AG04450 (cell line): Measurements from ENCODE around the gene SEZ6. TPM values are rescaled to one million over a fixed set of nuclear protein-coding genes. Genes with fewer than 3 reads are reported as not detected.

Experiments
- CTCF ChIA-PET: fragments of 300-600, 350-600 bp; formaldehyde crosslinking; extraction: SDS; loops from one replicate; lab custom pipeline; 2022; ENCODE audit warnings: antibody characterized with exemption, inconsistent platforms; lab: Charles Lee
- POLR2A ChIA-PET: fragments of 350-600 bp; formaldehyde crosslinking; extraction: SDS; loops from one replicate; lab custom pipeline; 2021; ENCODE audit warnings: antibody characterized with exemption, inconsistent platforms; lab: Yijun Ruan, JAX
- DNase-seq: peaks from one replicate; pipeline ENCODE4 v3.0.0-alpha.2; 2011; ENCODE audit warnings: low read depth, low spot score
- H3K27ac ChIP-seq: one replicate; pipeline ENCODE4 v1.5.1; 2012; ENCODE audit warnings: low read depth, low read length, control low read depth
- H3K27me3 ChIP-seq: one replicate; pipeline ENCODE4 v1.6.0; 2012; ENCODE audit warnings: low read length; ENCODE audit not compliant: control insufficient read depth, insufficient read depth
- H3K4me3 ChIP-seq: 2 replicates; pipeline ENCODE4 v1.5.1; 2011; ENCODE audit warnings: mild to moderate bottlenecking, low read depth, low read length, control low read depth
- H3K9me3 ChIP-seq: 2 replicates; pipeline ENCODE4 v1.5.1; 2012; ENCODE audit warnings: low read length; ENCODE audit not compliant: control insufficient read depth, insufficient read depth
- polyA plus RNA-seq: library from polyadenylated mRNA; depleted of rRNA; stranded (reverse); fragments of >200 nt; gene quantifications from 2 replicates; pipeline ENCODE4 v1.2.3, GENCODE V29; 2011
- TF ChIP-seq, protein P1 (sequence below): IDR thresholded peaks from 2 replicates; pipeline ENCODE4 v1.5.1; 2011; ENCODE audit warnings: low read depth, low read length, control low read depth, inconsistent platforms

SEZ6 gene
- polyA plus RNA-seq, 1 experiment, result not detected

DNA sequence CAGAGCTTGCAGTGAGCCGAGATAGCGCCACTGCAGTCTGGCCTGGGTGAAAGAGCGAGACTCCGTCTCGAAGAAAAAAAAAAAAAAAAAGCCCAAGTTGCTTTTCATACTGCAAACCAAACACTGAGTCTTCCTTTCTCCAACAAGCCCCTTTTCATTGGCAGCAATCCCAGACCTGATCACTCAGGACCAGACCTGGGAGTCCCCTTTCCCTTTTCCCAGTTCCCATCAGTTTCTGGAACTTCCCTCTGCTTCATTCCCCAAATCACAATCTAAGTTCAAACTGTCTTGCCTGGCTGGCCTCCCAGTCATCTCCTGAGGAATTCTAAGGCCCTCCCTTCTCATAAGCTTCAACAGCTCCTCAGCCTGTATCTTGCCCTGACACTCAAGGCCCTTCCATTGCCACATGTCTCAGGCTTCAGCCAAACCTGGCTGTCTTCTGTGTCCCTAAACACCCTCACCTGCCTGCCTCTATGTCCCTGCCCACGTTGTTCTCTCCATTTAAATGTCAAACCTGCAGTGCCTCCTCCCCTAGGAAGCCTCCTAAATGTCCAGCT is 42.7 kb downstream of the SEZ6 start:
- peaks cover 12% of the 10 kb centered on the region for H3K27me3 ChIP-seq
- H3K27ac ChIP-seq, result no peak overlapping the region
- H3K4me3 ChIP-seq, result no peak overlapping the region
- no peaks in the 10 kb centered on the region for H3K9me3 ChIP-seq
- ChIA-PET CTCF (interaction anchor here (1.0 to 5.5 kb wide), 5 partner anchors 10 to 236 kb away, joined by 9 to 218 read pairs (median 22); partner anchors contain the start of genes NEK8 and TLCD1), POLR2A (interaction anchor here (1.1 kb wide), 1 partner anchor 14 kb away, joined by 3 read pairs; no protein-coding TSS in a partner anchor)
- TF ChIP-seq, protein P1, sequence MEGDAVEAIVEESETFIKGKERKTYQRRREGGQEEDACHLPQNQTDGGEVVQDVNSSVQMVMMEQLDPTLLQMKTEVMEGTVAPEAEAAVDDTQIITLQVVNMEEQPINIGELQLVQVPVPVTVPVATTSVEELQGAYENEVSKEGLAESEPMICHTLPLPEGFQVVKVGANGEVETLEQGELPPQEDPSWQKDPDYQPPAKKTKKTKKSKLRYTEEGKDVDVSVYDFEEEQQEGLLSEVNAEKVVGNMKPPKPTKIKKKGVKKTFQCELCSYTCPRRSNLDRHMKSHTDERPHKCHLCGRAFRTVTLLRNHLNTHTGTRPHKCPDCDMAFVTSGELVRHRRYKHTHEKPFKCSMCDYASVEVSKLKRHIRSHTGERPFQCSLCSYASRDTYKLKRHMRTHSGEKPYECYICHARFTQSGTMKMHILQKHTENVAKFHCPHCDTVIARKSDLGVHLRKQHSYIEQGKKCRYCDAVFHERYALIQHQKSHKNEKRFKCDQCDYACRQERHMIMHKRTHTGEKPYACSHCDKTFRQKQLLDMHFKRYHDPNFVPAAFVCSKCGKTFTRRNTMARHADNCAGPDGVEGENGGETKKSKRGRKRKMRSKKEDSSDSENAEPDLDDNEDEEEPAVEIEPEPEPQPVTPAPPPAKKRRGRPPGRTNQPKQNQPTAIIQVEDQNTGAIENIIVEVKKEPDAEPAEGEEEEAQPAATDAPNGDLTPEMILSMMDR, result no peak
- no peak for DNase-seq

GRCh38 chr17:28961391-28961790 is 44.4 kb downstream of the SEZ6 start:
- Histone ChIP-seq H3K27ac (no peak overlapping the region), H3K27me3 (peaks cover 6% of the 10 kb centered on the region), H3K9me3 (no peaks in the 10 kb centered on the region), H3K4me3 (no peak overlapping the region)
- TF ChIP-seq, protein P1, result no peak
- POLR2A ChIA-PET, result interaction anchor here (1.0 kb wide), 1 partner anchor 12 kb away, joined by 3 read pairs; no protein-coding TSS in a partner anchor
- CTCF ChIA-PET, result interaction anchor here (1.3 to 5.5 kb wide), 3 partner anchors 8 to 157 kb away, joined by 9 to 218 read pairs (median 152); no protein-coding TSS in a partner anchor
- DNase-seq, result no peak

DNA sequence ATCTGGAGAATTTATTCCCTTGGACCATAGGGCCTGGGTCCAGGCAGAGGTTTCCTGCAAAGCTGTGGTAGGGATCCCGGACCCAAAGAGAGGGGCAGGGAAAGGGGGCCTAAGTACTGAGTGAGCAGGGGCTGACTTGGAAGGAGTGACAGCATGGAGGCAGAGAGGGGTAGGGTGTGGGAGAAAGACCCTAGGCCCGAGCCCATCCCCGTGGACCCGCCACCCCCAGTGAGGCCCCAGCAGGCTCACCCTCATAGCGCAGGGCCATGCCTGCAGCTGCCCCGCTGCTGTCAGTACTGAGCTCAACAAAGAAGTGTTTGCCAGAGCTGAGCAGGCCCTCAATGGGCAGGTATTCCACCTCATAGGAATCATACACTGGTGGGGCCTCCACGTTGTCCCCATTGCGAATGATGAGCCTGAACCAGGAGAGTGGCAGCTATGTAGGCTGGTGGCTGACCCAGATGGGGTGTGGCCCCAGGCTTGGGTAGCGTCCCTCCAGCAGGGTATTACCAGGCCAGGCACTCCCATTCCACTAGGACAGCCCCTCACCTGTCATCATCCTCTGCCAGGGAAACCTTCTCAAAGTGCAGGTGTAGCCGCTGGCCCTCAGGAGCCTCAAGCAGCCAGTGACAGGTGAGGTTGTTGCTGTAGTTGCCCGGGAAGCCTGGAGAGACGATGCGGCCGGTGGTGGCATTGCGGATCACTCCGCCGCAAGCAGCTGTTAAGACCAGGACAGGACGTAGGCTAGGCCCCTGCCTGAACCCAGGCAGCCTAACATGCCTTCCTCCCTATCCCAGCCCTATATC is 45.4 kb downstream of the SEZ6 start:
- ChIA-PET CTCF (interaction anchor here (1.2 kb wide), 1 partner anchor 156 kb away, joined by 4 read pairs; no protein-coding TSS in a partner anchor), POLR2A (no interaction called here)
- DNase-seq, result no peak

DNA sequence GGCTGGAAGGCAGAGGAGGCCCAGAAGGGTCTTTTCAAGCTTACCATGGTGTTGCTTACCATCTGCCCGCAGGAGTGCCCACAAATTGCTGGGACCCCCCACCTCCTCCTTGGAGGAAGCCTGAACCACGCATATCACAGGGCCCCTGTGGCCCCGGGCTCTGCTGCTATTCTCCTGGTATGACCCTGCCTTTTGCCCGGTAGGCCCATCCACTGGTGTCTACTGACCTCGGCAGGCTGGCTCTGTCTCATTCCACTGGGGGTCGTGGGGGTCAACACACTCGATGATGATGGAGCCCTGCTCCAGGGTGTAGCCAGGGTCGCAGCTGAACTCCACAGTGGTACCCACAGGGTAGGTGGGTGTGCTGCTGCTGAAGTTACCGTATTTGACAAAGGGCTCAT is 46.4 kb downstream of the SEZ6 start:
- Histone ChIP-seq H3K4me3 (no peak overlapping the region), H3K27ac (no peak overlapping the region), H3K27me3 (peaks cover 6% of the 10 kb centered on the region), H3K9me3 (no peaks in the 10 kb centered on the region)
- CTCF ChIA-PET, result interaction anchor here (1.2 kb wide), 1 partner anchor 154 kb away, joined by 3 read pairs; no protein-coding TSS in a partner anchor
- TF ChIP-seq, protein P1, result no peak
- DNase-seq, result no peak
- POLR2A ChIA-PET, result interaction anchor here (1.5 kb wide), 1 partner anchor 158 kb away, joined by 3 read pairs; no protein-coding TSS in a partner anchor

More for the DNA sequence above, 45.4 kb downstream of the SEZ6 start:
- Histone ChIP-seq H3K27ac (no peak overlapping the region), H3K9me3 (no peaks in the 10 kb centered on the region), H3K27me3 (peaks cover 6% of the 10 kb centered on the region), H3K4me3 (no peak overlapping the region)
- TF ChIP-seq, protein P1, result no peak
